ENCODE data around the gene E2F1.

DNA sequence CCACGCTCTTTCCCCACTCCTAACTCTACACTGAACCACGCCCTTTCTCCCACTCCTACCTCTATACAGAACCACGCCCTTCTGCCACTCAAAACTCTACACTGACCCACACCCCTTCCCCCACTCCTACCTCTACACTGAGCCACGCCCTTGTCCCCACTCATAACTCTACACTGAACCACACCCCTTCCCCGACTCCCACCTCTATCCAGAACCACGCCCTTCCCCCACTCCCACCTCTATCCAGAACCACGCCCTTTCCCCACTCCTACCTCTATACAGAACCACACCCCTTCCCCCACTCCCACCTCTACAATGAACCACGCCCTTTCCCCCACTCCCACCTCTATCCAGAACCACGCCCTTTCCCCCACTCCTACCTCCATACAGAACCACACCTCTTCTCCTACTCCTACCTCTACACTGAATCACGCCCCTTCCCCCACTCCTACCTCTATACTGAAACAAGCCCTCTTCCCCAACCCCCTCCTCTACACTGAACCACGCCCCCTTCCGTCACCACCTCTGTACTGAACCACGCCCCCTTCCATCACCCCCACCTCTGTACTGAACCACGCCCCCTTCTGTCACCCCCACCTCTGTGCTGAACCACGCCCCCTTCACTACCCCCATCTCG lies 23.8 kb upstream of the E2F1 start:
- TF ChIP-seq RARB (CRISPR knock-in tag; IDR thresholded peaks at IDR 0.05) = no peak
- TF ChIP-seq ARNTL (CRISPR knock-in tag; IDR thresholded peaks at IDR 0.05; ENCODE audit: borderline replicate concordance, low read depth) = no peak
- TF ChIP-seq ZNF8 (CRISPR knock-in tag; IDR thresholded peaks at IDR 0.05) = no peak
- TF ChIP-seq, protein P1, sequence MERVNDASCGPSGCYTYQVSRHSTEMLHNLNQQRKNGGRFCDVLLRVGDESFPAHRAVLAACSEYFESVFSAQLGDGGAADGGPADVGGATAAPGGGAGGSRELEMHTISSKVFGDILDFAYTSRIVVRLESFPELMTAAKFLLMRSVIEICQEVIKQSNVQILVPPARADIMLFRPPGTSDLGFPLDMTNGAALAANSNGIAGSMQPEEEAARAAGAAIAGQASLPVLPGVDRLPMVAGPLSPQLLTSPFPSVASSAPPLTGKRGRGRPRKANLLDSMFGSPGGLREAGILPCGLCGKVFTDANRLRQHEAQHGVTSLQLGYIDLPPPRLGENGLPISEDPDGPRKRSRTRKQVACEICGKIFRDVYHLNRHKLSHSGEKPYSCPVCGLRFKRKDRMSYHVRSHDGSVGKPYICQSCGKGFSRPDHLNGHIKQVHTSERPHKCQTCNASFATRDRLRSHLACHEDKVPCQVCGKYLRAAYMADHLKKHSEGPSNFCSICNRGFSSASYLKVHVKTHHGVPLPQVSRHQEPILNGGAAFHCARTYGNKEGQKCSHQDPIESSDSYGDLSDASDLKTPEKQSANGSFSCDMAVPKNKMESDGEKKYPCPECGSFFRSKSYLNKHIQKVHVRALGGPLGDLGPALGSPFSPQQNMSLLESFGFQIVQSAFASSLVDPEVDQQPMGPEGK (CRISPR knock-in tag; IDR thresholded peaks at IDR 0.05; ENCODE audit: borderline replicate concordance) = no peak
- TF ChIP-seq ZNF70 (CRISPR knock-in tag; IDR thresholded peaks at IDR 0.05) = no peak
- no peak for TF ChIP-seq TCF4 (CRISPR knock-in tag; IDR thresholded peaks at IDR 0.05; ENCODE audit: borderline replicate concordance)
- TF ChIP-seq PPARA (CRISPR knock-in tag; IDR thresholded peaks at IDR 0.05; ENCODE audit: borderline replicate concordance) = no peak

Measured in SK-N-SH treated with all-trans-retinoic acid at 6 μM for 48 hours (cell line).